Glomerular visceral epithelial cell (primary cell): ENCODE data around the gene MAL.
"Not testable (repeated sequence)": the region's sequence is repeated elsewhere in the genome, so short reads cannot be mapped to it uniquely, and the experiment has no call there.

ENCODE experiments used
- DNase-seq: peaks from one replicate; pipeline ENCODE4 v3.0.0-alpha.2; 2016; ENCODE audit errors: extremely low spot score

Gene MAL

GRCh38 chr2:95098273-95098672 is 72.8 kb downstream of the MAL start:
- not testable (repeated sequence) for DNase-seq

DNA sequence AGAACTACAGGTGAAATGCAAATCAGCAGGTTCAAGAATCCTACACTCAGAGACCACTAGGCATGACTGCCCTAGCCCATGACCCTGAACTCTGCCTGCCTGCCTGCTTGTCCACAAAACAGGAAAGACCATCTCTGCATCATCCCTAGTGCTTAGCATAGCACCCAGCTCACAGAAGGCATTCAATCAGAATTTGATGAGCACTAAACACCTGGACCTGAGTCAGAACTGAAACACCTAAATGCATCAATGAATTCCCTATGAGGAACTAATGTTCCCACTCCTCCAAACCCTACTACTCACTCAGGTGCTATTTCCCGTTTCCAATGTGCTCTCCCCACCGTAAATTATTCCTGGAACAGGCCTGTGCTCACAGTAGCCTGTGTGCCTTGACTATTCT is 74.4 kb downstream of the MAL start:
- no peak for DNase-seq
